Large intestine (tissue), 3 donors: ENCODE data around the gene HOXA1. TPM values are rescaled to one million over a fixed set of nuclear protein-coding genes. Genes with fewer than 3 reads are reported as not detected.

ENCODE experiments used
- DNase-seq, 2 donors: peaks; one replicate each; pipeline versions ENCODE4 v3.0.0 to v3.0.0-alpha.2; 2013
- H3K27ac ChIP-seq: one replicate; pipeline ENCODE4 v1.5.1; 2013; ENCODE audit warnings: low read length
- H3K27me3 ChIP-seq: 2 replicates; pipeline ENCODE4 v1.6.1; 2013; ENCODE audit warnings: low read length; ENCODE audit not compliant: control insufficient read depth, insufficient read depth
- H3K36me3 ChIP-seq: 2 replicates; pipeline ENCODE4 v1.6.1; 2013; ENCODE audit warnings: low read length; ENCODE audit not compliant: control insufficient read depth, insufficient read depth
- H3K4me1 ChIP-seq: one replicate; pipeline ENCODE4 v1.6.1; 2013; ENCODE audit warnings: low read length; ENCODE audit not compliant: control insufficient read depth, insufficient read depth
- H3K4me3 ChIP-seq: one replicate; pipeline ENCODE4 v1.5.1; 2013; ENCODE audit warnings: low read length
- H3K9me3 ChIP-seq: one replicate; pipeline ENCODE4 v1.6.1; 2013; ENCODE audit warnings: mild to moderate bottlenecking, low read depth, low read length, moderate library complexity; ENCODE audit not compliant: control insufficient read depth
- WGBS: methylation state at CpG from one replicate; pipeline ENCODE4 v1.1.5; 2013; ENCODE audit warnings: low lambda C conversion rate; ENCODE audit not compliant: insufficient coverage; 5-methylcytosine and 5-hydroxymethylcytosine counted together
- polyA plus RNA-seq: library from polyadenylated mRNA; unstranded; fragments of 120-200 nt; gene quantifications from one replicate; pipeline ENCODE4 v1.2.1, GENCODE V29; 2013

Gene HOXA1
- polyA plus RNA-seq, 1 donor, result 1.5 TPM

DNA sequence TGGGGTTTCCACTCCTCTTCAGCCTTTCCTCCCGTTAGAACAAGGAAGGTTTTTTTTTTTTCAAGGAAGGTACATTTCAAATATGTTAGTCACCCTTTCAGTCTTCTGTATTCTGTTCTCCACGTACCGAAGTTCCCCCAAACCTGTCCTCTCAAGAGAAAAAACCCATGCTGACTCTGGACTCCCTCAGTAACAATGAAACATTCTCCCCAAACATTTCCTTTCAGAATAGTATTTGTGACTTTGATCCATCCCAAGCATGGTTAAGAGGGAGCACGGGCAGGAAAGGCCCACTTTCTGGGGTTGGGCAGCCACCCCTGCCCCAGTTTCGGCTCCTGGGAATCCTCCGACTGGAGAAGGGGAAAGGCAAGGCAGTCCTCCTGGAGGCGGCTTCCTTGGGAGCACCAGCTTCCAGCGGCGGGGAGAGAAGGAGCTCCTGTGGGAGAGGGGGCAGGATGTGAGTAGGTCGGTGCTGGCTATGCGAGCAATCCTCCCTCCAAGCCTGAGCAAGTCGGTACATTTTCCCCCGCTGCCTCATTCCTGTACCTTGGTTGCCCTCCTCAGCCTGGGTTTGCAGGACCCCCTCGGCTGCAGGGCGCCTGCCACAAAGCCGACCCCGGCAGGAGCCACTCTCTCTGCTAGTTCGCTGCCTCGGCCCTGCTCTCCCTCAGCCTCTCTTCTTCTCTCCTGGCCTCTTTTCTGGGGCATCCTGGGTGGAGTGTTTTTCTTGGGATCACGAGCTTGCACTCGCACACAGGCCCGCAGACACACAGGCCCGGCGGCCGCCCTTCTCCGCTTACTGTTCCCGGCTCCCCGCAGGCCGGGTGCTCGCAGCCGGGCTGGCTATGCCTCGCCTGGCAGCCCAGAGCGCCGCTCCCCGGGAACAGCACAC, 2.1 kb upstream of the HOXA1 start:
- DNase-seq, result peak in 1 of 2 donors; percentile 36
- WGBS, result no CpG with 5 or more reads among the region's 35 CpGs
- peak overlapping the region; percentile 88 for H3K4me3 ChIP-seq
- peaks cover 54% of the 10 kb centered on the region for H3K27me3 ChIP-seq
- H3K27ac ChIP-seq, result peak overlapping the region; percentile 80
- H3K4me1 ChIP-seq, result peaks cover 17% of the 10 kb centered on the region
- peaks cover 2% of the 10 kb centered on the region for H3K9me3 ChIP-seq
- peaks cover 7% of the 10 kb centered on the region for H3K36me3 ChIP-seq

DNA sequence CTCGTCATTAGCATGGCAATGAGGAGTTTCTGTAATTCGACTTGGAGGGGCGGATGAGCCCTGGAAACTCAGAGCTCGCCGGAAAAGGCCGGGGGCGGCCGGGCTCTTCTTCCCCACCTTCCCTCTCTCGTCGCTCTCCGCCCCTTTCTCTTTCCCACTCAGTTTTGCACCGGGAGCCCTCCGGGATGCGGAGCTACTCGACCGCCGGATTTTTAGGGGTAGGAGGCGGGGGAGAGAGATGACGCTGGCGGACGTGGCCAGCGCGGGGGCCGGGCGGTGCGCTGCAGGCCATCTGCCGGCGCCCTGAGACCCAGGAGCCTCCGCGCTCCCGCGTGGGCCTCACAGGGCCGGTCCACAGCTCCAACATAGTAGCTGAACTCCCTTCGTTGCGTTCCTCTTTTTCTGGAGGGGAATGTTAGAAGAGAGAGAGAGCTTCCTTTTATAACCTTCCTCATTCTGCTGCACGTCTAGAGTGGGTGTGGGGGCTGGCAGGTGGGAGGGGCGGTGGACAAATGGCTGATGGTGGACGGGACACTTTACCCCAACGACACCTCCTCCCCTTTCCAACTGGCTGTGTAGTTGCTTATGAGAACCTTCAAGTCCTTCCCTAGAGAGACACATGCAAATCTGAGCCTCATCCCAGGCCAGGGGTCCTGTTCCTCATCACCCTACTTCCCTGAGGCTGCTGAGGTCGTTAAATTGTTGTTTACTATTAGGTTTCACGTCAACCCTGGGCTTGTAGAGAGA, 1.1 kb upstream of the HOXA1 start:
- H3K36me3 ChIP-seq, result peaks cover 7% of the 10 kb centered on the region
- peak overlapping the region; percentile 80 for H3K27ac ChIP-seq
- H3K4me1 ChIP-seq, result peaks cover 14% of the 10 kb centered on the region
- H3K4me3 ChIP-seq, result peak overlapping the region; percentile 88
- no CpG with 5 or more reads among the region's 41 CpGs for WGBS
- H3K27me3 ChIP-seq, result peaks cover 48% of the 10 kb centered on the region
- peaks cover 2% of the 10 kb centered on the region for H3K9me3 ChIP-seq
- DNase-seq, result peak in 1 of 2 donors; percentile 55

- WGBS, result no CpG with 5 or more reads among the region's 33 CpGs
- Histone ChIP-seq H3K4me3 (peak overlapping the region; percentile 88), H3K27ac (no peak overlapping the region), H3K9me3 (peaks cover 2% of the 10 kb centered on the region), H3K4me1 (peaks cover 14% of the 10 kb centered on the region), H3K36me3 (no peaks in the 10 kb centered on the region), H3K27me3 (peaks cover 39% of the 10 kb centered on the region)
- DNase-seq, result peak in 1 of 2 donors; percentile 26
Observed at GRCh38 chr7:27095050-27095896, 527 bp downstream of the HOXA1 start.

- Histone ChIP-seq H3K27ac (no peak overlapping the region), H3K4me3 (no peak overlapping the region), H3K27me3 (peaks cover 39% of the 10 kb centered on the region), H3K4me1 (peaks cover 14% of the 10 kb centered on the region), H3K9me3 (peaks cover 2% of the 10 kb centered on the region), H3K36me3 (no peaks in the 10 kb centered on the region)
- DNase-seq, result no peak
- 80% methylated on average over 1 of the region's 29 CpGs for WGBS
Observed at GRCh38 chr7:27094304-27095049, 1.3 kb downstream of the HOXA1 start.

DNA sequence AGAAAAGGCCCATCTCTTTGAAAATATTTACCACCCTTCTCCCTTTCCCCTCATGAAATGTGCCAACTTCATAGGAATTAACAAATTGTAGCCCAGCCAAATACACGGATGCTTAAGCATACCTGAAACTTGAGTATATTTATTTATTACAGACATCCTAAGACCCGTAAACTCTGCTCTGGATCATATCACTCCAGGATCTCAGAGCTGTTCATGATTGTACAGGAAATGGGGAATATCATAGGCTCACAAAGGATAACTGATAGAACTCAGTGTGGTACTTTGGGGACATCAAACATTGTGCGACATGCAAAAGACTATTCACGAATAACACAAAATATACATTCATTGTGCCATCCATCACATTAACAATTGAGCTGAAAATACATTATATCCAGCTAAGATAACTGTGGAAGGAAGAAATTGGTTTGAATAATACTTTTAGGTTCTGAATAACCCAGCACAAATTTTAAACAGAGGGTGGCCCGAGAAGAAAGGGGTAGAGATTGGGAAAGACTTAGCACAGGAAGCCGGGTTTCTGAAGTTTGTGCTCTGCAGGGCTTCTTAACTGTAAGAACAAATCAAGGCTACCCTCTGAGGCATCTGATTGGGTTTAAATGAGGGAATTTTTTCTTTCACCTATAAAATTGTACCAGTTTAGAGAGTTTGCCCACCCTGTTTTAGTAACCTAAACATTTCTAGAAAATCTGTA, 2.5 kb downstream of the HOXA1 start:
- Histone ChIP-seq H3K36me3 (no peaks in the 10 kb centered on the region), H3K27me3 (peaks cover 40% of the 10 kb centered on the region), H3K9me3 (peaks cover 1% of the 10 kb centered on the region), H3K4me3 (no peak overlapping the region), H3K27ac (no peak overlapping the region), H3K4me1 (peaks cover 11% of the 10 kb centered on the region)
- DNase-seq, result no peak
- no CpG with 5 or more reads among the region's 6 CpGs for WGBS

- Histone ChIP-seq H3K4me3 (no peak overlapping the region), H3K36me3 (no peaks in the 10 kb centered on the region), H3K4me1 (peaks cover 6% of the 10 kb centered on the region), H3K27me3 (peaks cover 41% of the 10 kb centered on the region), H3K9me3 (peaks cover 7% of the 10 kb centered on the region), H3K27ac (no peak overlapping the region)
- WGBS, result no CpG with 5 or more reads among the region's 1 CpG
- DNase-seq, result no peak
Observed at GRCh38 chr7:27092819-27093110, 3.0 kb downstream of the HOXA1 start.

- no peaks in the 10 kb centered on the region for H3K36me3 ChIP-seq
- H3K27ac ChIP-seq, result no peak overlapping the region
- no peak for DNase-seq
- H3K4me3 ChIP-seq, result no peak overlapping the region
- peaks cover 9% of the 10 kb centered on the region for H3K9me3 ChIP-seq
- H3K4me1 ChIP-seq, result peaks cover 2% of the 10 kb centered on the region
- WGBS, result 82% methylated on average over 2 of the region's 9 CpGs
- peaks cover 41% of the 10 kb centered on the region for H3K27me3 ChIP-seq
Observed at GRCh38 chr7:27091941-27092818, 3.6 kb downstream of the HOXA1 start.

DNA sequence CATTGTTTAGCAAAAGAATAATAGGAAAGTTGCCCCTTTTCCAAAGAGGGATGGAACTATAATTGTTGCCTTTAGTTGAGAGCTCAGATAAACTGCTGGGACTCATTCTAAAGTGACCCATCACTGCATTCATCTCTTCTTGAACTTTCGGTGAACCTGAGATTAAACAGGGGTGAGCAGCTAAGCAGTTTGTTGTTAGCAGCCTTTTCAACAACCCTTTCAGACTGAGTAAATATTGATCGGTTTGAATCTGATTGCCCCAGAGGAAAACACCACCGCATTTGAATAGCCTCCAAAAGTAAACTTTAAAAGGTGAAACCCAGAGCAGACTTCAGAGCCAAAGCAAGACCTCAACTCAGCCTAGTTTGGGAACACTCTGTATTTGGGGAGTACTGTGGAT, 4.7 kb downstream of the HOXA1 start:
- no peak overlapping the region for H3K4me3 ChIP-seq
- H3K27ac ChIP-seq, result no peak overlapping the region
- H3K36me3 ChIP-seq, result no peaks in the 10 kb centered on the region
- no peak for DNase-seq
- no CpG with 5 or more reads among the region's 3 CpGs for WGBS
- peaks cover 38% of the 10 kb centered on the region for H3K27me3 ChIP-seq
- peaks cover 9% of the 10 kb centered on the region for H3K9me3 ChIP-seq
- H3K4me1 ChIP-seq, result no peaks in the 10 kb centered on the region
